Loucy (cell line): ENCODE results near the gene TMX3.

Experiments
- H2AFZ ChIP-seq: fragments of 200-600 bp; sonication (generic); 2 replicates; pipeline ENCODE4 v1.6.0; 2016; ENCODE audit warnings: antibody characterized with exemption, mild to moderate bottlenecking, low read length, moderate library complexity
- H3F3A ChIP-seq: fragments of 200-600 bp; 2 replicates; pipeline ENCODE4 v1.6.0; 2016; ENCODE audit warnings: antibody characterized with exemption, low read depth, mild to moderate bottlenecking
- H3K27me3 ChIP-seq: fragments of 200-600 bp; sonication (generic); 2 replicates; pipeline ENCODE4 v1.6.1; 2014; ENCODE audit warnings: low read length, mild to moderate bottlenecking; ENCODE audit not compliant: insufficient read depth, poor library complexity, severe bottlenecking
- H3K36me3 ChIP-seq: fragments of 200-600 bp; sonication (generic); 2 replicates; pipeline ENCODE4 v1.6.1; 2016; ENCODE audit warnings: low read length; ENCODE audit not compliant: insufficient read depth
- H3K4me1 ChIP-seq: fragments of 200-600 bp; sonication (generic); 2 replicates; pipeline ENCODE4 v1.5.1; 2014; ENCODE audit warnings: low read length, mild to moderate bottlenecking; ENCODE audit not compliant: insufficient read depth, poor library complexity, severe bottlenecking
- H3K4me2 ChIP-seq: fragments of 200-600 bp; sonication (generic); 2 replicates; pipeline ENCODE4 v1.6.0; 2014; ENCODE audit warnings: antibody characterized with exemption, low read length, low read depth, mild to moderate bottlenecking; ENCODE audit not compliant: poor library complexity, severe bottlenecking
- H3K4me3 ChIP-seq: fragments of 200-600 bp; sonication (generic); 2 replicates; pipeline ENCODE4 v1.5.1; 2014; ENCODE audit warnings: low read length, mild to moderate bottlenecking, mixed read lengths; ENCODE audit not compliant: poor library complexity, severe bottlenecking
- H3K79me2 ChIP-seq: fragments of 200-600 bp; sonication (generic); 2 replicates; pipeline ENCODE4 v1.6.1; 2014; ENCODE audit warnings: low read length; ENCODE audit not compliant: insufficient read depth
- H3K9ac ChIP-seq: fragments of 200-600 bp; sonication (generic); 2 replicates; pipeline ENCODE4 v1.6.0; 2014; ENCODE audit warnings: mild to moderate bottlenecking, low read depth, low read length, moderate library complexity; ENCODE audit not compliant: poor library complexity, severe bottlenecking
- H3K9me2 ChIP-seq: fragments of 200-600 bp; sonication (generic); replicated peaks from 2 replicates; pipeline ENCODE4 v1.6.1; 2016; ENCODE audit warnings: low read depth, low read length, mixed read lengths
- H3K9me3 ChIP-seq: fragments of 200-600 bp; sonication (generic); 2 replicates; pipeline ENCODE4 v1.6.1; 2014; ENCODE audit warnings: mild to moderate bottlenecking, antibody characterized with exemption, low read length, low read depth; ENCODE audit not compliant: insufficient read depth
- H4K20me1 ChIP-seq: fragments of 200-600 bp; sonication (generic); 2 replicates; pipeline ENCODE4 v1.6.0; 2014; ENCODE audit warnings: antibody characterized with exemption, low read length, mild to moderate bottlenecking; ENCODE audit not compliant: insufficient read depth, poor library complexity, severe bottlenecking
- EZH2phosphoT487 ChIP-seq: fragments of 200-600 bp; IDR thresholded peaks from 2 replicates; pipeline ENCODE4 v1.6.1; 2018; ENCODE audit warnings: antibody characterized with exemption, mild to moderate bottlenecking, moderate library complexity, borderline replicate concordance
- TF ChIP-seq, protein P1 (sequence below): fragments of 200-600 bp; sonication (generic); conservative IDR thresholded peaks from 2 replicates; pipeline ENCODE4 v1.5.1; 2014; ENCODE audit warnings: mild to moderate bottlenecking, antibody characterized with exemption, low read length

Gene TMX3

GRCh38 chr18:68734308-68734707 lies 19.4 kb upstream of the TMX3 start:
- Histone ChIP-seq H3K27me3 (no peaks in the 10 kb centered on the region), H3K4me2 (peak overlapping the region; percentile 66), H2AFZ (peak overlapping the region; percentile 77), H3K79me2 (no peaks in the 10 kb centered on the region), H3F3A (no peaks in the 10 kb centered on the region), H3K9me2 (no peaks in the 10 kb centered on the region), H3K9me3 (no peaks in the 10 kb centered on the region), H3K4me3 (peak overlapping the region; percentile 53), H3K9ac (no peak overlapping the region), H3K4me1 (peaks cover 6% of the 10 kb centered on the region), H4K20me1 (no peaks in the 10 kb centered on the region), H3K36me3 (no peaks in the 10 kb centered on the region)
- TF ChIP-seq, protein P1, sequence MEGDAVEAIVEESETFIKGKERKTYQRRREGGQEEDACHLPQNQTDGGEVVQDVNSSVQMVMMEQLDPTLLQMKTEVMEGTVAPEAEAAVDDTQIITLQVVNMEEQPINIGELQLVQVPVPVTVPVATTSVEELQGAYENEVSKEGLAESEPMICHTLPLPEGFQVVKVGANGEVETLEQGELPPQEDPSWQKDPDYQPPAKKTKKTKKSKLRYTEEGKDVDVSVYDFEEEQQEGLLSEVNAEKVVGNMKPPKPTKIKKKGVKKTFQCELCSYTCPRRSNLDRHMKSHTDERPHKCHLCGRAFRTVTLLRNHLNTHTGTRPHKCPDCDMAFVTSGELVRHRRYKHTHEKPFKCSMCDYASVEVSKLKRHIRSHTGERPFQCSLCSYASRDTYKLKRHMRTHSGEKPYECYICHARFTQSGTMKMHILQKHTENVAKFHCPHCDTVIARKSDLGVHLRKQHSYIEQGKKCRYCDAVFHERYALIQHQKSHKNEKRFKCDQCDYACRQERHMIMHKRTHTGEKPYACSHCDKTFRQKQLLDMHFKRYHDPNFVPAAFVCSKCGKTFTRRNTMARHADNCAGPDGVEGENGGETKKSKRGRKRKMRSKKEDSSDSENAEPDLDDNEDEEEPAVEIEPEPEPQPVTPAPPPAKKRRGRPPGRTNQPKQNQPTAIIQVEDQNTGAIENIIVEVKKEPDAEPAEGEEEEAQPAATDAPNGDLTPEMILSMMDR: no peak
- TF ChIP-seq EZH2phosphoT487: no peak

DNA sequence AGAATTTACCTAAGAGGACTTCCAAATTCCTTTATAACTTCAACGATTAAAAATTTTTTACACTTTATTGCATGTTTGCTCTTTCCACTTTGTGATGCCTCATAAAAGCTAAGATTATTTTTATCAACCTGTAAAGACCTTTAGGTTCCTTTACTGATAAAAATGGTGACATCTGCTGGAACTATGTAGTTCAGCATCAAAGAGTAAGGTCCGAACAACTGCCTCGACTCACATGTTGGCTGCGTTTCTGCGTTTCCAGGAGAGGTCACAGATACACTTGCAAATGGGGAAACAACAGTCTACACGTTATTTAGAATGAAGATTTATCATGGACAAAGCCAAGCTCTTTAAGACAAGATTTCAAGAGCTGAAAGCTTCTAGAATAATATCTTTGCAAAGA lies 18.8 kb upstream of the TMX3 start:
- Histone ChIP-seq H3K79me2 (no peaks in the 10 kb centered on the region), H2AFZ (peak overlapping the region; percentile 77), H3K27me3 (no peaks in the 10 kb centered on the region), H4K20me1 (no peaks in the 10 kb centered on the region), H3K4me3 (peak overlapping the region; percentile 53), H3K4me2 (peak overlapping the region; percentile 66), H3K9ac (no peak overlapping the region), H3K36me3 (no peaks in the 10 kb centered on the region), H3K9me2 (no peaks in the 10 kb centered on the region), H3F3A (no peaks in the 10 kb centered on the region), H3K9me3 (no peaks in the 10 kb centered on the region), H3K4me1 (peaks cover 6% of the 10 kb centered on the region)
- TF ChIP-seq EZH2phosphoT487: no peak
- TF ChIP-seq, protein P1: peak; percentile 38

- no peak overlapping the region for H3K4me2 ChIP-seq
- H3K27me3 ChIP-seq: no peaks in the 10 kb centered on the region
- no peak overlapping the region for H3K9ac ChIP-seq
- no peaks in the 10 kb centered on the region for H3K9me2 ChIP-seq
- H3K4me3 ChIP-seq: no peak overlapping the region
- H3K36me3 ChIP-seq: no peaks in the 10 kb centered on the region
- no peaks in the 10 kb centered on the region for H3K9me3 ChIP-seq
- no peaks in the 10 kb centered on the region for H3K4me1 ChIP-seq
- no peaks in the 10 kb centered on the region for H3F3A ChIP-seq
- no peaks in the 10 kb centered on the region for H4K20me1 ChIP-seq
- no peak for TF ChIP-seq EZH2phosphoT487
- TF ChIP-seq, protein P1: no peak
- H3K79me2 ChIP-seq: no peaks in the 10 kb centered on the region
- H2AFZ ChIP-seq: no peak overlapping the region
These were observed 13.3 kb upstream of the TMX3 start for GRCh38 chr18:68728081-68728700.
